ENCODE measurements around the gene KCNS1. TPM values are rescaled to one million over a fixed set of nuclear protein-coding genes. Genes with fewer than 3 reads are reported as not detected.

Gene KCNS1
- total RNA-seq, 4 donors from 2014 or later = 0.20 to 0.78 TPM; not detected in 2

- Histone ChIP-seq H3K9me3 (no peaks in the 10 kb centered on the region), H3K27ac (no peak overlapping the region), H3K4me3 (replicated peaks in 1 of 3) (no peak overlapping the region), H3K36me3 (no peaks in the 10 kb centered on the region), H3K27me3 (no peaks in the 10 kb centered on the region), H3K4me1 (no peaks in the 10 kb centered on the region)
- 88 to 93% methylated on average over 2 of the region's 2 CpGs for WGBS, 2 donors
- TF ChIP-seq POLR2A (IDR thresholded peaks at IDR 0.05) (no peak), CTCF (IDR thresholded peaks at IDR 0.05) (no peak)
- intact Hi-C loops (cut with DNase I) = no loop called here
- no peak for DNase-seq
Measured at GRCh38 chr20:45118028-45118427, 17.1 kb upstream of the KCNS1 start.

GRCh38 chr20:45117581-45117980 is 16.7 kb upstream of the KCNS1 start:
- TF ChIP-seq POLR2A (IDR thresholded peaks at IDR 0.05) (no peak), CTCF (IDR thresholded peaks at IDR 0.05) (no peak)
- no peaks in the 10 kb centered on the region for H3K27me3 ChIP-seq
- 66 to 69% methylated on average over 4 of the region's 4 CpGs for WGBS, 2 donors
- H3K4me1 ChIP-seq = no peaks in the 10 kb centered on the region
- H3K4me3 ChIP-seq (replicated peaks in 1 of 3) = no peak overlapping the region
- no peak overlapping the region for H3K27ac ChIP-seq
- H3K36me3 ChIP-seq = no peaks in the 10 kb centered on the region
- DNase-seq = no peak
- no peaks in the 10 kb centered on the region for H3K9me3 ChIP-seq
- intact Hi-C loops (cut with DNase I) = no loop called here

GRCh38 chr20:45115829-45116228 is 14.9 kb upstream of the KCNS1 start:
- intact Hi-C loops (cut with DNase I) = no loop called here

GRCh38 chr20:45115386-45115774 is 14.5 kb upstream of the KCNS1 start:
- no peak for DNase-seq
- TF ChIP-seq CTCF (IDR thresholded peaks at IDR 0.05) (no peak), POLR2A (IDR thresholded peaks at IDR 0.05) (no peak)
- H3K36me3 ChIP-seq = no peaks in the 10 kb centered on the region
- H3K27ac ChIP-seq = no peak overlapping the region
- no peak overlapping the region for H3K4me3 ChIP-seq (replicated peaks in 1 of 3)
- intact Hi-C loops (cut with DNase I) = no loop called here
- H3K4me1 ChIP-seq = peaks cover 0 to 10% of the 10 kb centered on the region in 2 donors
- no peaks in the 10 kb centered on the region for H3K9me3 ChIP-seq
- 74% methylated on average over 2 to 3 of the region's 3 CpGs for WGBS, 2 donors
- H3K27me3 ChIP-seq = no peaks in the 10 kb centered on the region

More at GRCh38 chr20:45115829-45116228, 14.9 kb upstream of the KCNS1 start:
- Histone ChIP-seq H3K4me3 (replicated peaks in 1 of 3) (no peak overlapping the region), H3K27ac (no peak overlapping the region), H3K9me3 (no peaks in the 10 kb centered on the region), H3K27me3 (no peaks in the 10 kb centered on the region), H3K4me1 (peaks cover 0 to 9% of the 10 kb centered on the region in 2 donors), H3K36me3 (no peaks in the 10 kb centered on the region)
- no peak for DNase-seq
- WGBS, 2 donors = 86 to 94% methylated on average over 4 of the region's 4 CpGs
- no peak for TF ChIP-seq POLR2A (IDR thresholded peaks at IDR 0.05)
- TF ChIP-seq CTCF (IDR thresholded peaks at IDR 0.05) = no peak

- H3K9me3 ChIP-seq = no peaks in the 10 kb centered on the region
- intact Hi-C loops (cut with DNase I) = no loop called here
- no peak for DNase-seq
- TF ChIP-seq POLR2A (IDR thresholded peaks at IDR 0.05) (no peak), CTCF (IDR thresholded peaks at IDR 0.05) (no peak)
- no peaks in the 10 kb centered on the region for H3K27me3 ChIP-seq
- 57 to 61% methylated on average over 12 to 16 of the region's 16 CpGs for WGBS, 2 donors
- no peak within 1 kb of the TSS for H3K4me3 ChIP-seq (replicated peaks in 1 of 3)
- H3K4me1 ChIP-seq = peaks cover 0 to 10% of the 10 kb centered on the region in 2 donors
- H3K36me3 ChIP-seq = no peaks in the 10 kb centered on the region
- no peak within 1 kb of the TSS for H3K27ac ChIP-seq
Measured at GRCh38 chr20:45114465-45115385, 13.8 kb upstream of the KCNS1 start, which contains the start of gene WFDC5. Gene WFDC5 (minus strand): TSS chr20:45115174. CDS start chr20:45115083, 91 bp downstream.
